Measurements from ENCODE around the gene TSPAN17.

GRCh38 chr5:176670449-176670848 lies 23.2 kb downstream of the TSPAN17 start:
- TF ChIP-seq POLR2A (IDR thresholded peaks at IDR 0.05) (no peak), CTCF (IDR thresholded peaks at IDR 0.05) (no peak)
